Measurements from ENCODE around the gene DGCR2.

DNA sequence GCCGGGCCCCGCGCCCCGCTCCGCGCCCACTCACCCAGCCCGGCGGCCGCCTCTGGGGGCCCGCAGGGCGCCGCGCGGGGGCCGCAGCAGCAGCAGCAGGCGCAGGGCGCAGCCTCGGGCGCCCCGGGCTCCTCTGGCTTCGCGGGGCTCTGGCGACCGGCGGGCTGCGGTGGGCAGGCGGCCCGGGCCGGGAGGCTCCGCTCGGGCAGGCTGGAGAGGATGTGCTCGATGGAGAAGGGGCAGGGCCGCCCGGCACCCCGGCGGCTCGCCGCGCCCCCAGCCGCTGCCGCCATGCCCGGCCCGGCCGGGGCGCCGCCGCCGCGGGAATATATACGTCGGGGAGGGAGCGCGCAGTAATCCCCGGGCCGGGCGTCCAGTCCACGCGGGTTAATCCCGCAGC lies 27.8 kb upstream of the DGCR2 start, which contains the start of gene GSC2:
- TF ChIP-seq, protein P1, sequence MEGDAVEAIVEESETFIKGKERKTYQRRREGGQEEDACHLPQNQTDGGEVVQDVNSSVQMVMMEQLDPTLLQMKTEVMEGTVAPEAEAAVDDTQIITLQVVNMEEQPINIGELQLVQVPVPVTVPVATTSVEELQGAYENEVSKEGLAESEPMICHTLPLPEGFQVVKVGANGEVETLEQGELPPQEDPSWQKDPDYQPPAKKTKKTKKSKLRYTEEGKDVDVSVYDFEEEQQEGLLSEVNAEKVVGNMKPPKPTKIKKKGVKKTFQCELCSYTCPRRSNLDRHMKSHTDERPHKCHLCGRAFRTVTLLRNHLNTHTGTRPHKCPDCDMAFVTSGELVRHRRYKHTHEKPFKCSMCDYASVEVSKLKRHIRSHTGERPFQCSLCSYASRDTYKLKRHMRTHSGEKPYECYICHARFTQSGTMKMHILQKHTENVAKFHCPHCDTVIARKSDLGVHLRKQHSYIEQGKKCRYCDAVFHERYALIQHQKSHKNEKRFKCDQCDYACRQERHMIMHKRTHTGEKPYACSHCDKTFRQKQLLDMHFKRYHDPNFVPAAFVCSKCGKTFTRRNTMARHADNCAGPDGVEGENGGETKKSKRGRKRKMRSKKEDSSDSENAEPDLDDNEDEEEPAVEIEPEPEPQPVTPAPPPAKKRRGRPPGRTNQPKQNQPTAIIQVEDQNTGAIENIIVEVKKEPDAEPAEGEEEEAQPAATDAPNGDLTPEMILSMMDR (IDR thresholded peaks at IDR 0.05; ENCODE audit: insufficient read depth, low read length, poor library complexity, severe bottlenecking) = no peak
- TF ChIP-seq EZH2phosphoT487 (conservative IDR thresholded peaks at IDR 0.05; ENCODE audit: low read length) = no peak
